Neutrophil (primary cell): Measurements from ENCODE around the gene TMC7.
"Not testable (repeated sequence)": the region's sequence is repeated elsewhere in the genome, so short reads cannot be mapped to it uniquely, and the experiment has no call there.

ENCODE experiments used
- H3K27ac ChIP-seq: fragments of 200-600 bp; sonication (generic); 2 replicates; pipeline ENCODE4 v1.5.1; 2016; ENCODE audit warnings: mild to moderate bottlenecking, moderate library complexity
- H3K27me3 ChIP-seq: fragments of 200-600 bp; sonication (generic); 2 replicates; pipeline ENCODE4 v1.6.0; 2016; ENCODE audit warnings: mild to moderate bottlenecking
- H3K36me3 ChIP-seq: fragments of 200-600 bp; sonication (generic); 2 replicates; pipeline ENCODE4 v1.5.1; 2017
- H3K4me1 ChIP-seq, 2 experiments: fragments of 200-600 bp in 1 of 2; sonication (generic) in 1 of 2; 1 replicate in 1 of 2; 2 replicates in 1 of 2; pipeline versions ENCODE4 v1.5.1 to v1.6.1; 2013 to 2016; ENCODE audit warnings: low read depth in 1 of 2, low read length in 1 of 2, mild to moderate bottlenecking in 1 of 2, moderate library complexity in 1 of 2; ENCODE audit not compliant: control insufficient read depth in 1 of 2, insufficient read depth in 1 of 2
- H3K4me3 ChIP-seq, 2 experiments: fragments of 200-600 bp in 1 of 2; sonication (generic) in 1 of 2; 1 replicate in 1 of 2; 2 replicates in 1 of 2; pipeline ENCODE4 v1.5.1; 2013 to 2016; ENCODE audit warnings: low read depth in 1 of 2, low read length in 1 of 2, mild to moderate bottlenecking in 1 of 2, moderate library complexity in 1 of 2
- H3K9me3 ChIP-seq: fragments of 200-600 bp; sonication (generic); 2 replicates; pipeline ENCODE4 v1.5.1; 2016
- CTCF ChIP-seq: fragments of 200-600 bp; sonication (generic); IDR thresholded peaks from 2 replicates; pipeline ENCODE4 v1.5.1; 2016; ENCODE audit warnings: antibody characterized with exemption

The TMC7 gene

GRCh38 chr16:18984435-18985005 lies 786 bp downstream of the TMC7 start:
- H3K27ac ChIP-seq: no peak overlapping the region
- TF ChIP-seq CTCF: no peak
- H3K9me3 ChIP-seq: no peaks in the 10 kb centered on the region
- H3K4me1 ChIP-seq: no peaks in the 10 kb centered on the region
- H3K36me3 ChIP-seq: no peaks in the 10 kb centered on the region
- H3K4me3 ChIP-seq: no peak overlapping the region
- H3K27me3 ChIP-seq: peaks cover 50% of the 10 kb centered on the region

- peaks cover 44% of the 10 kb centered on the region for H3K27me3 ChIP-seq
- H3K36me3 ChIP-seq, H3K4me3 ChIP-seq, H3K27ac ChIP-seq, H3K4me1 ChIP-seq, H3K9me3 ChIP-seq: not testable (repeated sequence)
Measured at GRCh38 chr16:18985256-18985655, 1.5 kb downstream of the TMC7 start.

DNA sequence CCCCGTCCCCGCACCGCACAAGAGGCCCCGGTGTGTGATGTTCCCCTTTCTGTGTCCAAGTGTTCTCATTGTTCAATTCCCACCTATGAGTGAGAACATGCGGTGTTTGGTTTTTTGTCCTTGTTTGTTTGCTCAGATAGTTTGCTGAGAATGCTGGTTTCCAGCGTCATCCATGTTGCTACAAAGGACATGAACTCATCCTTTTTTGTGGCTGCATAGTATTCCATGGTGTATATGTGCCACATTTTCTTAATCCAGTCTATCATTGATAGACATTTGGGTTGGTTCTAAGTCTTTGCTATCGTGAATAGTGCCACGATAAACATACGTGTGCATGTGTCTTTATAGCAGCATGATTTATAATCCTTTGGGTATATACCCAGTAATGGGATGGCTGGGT lies 8.0 kb downstream of the TMC7 start:
- H3K27ac ChIP-seq, H3K36me3 ChIP-seq, H3K4me3 ChIP-seq, H3K27me3 ChIP-seq, H3K9me3 ChIP-seq, H3K4me1 ChIP-seq: not testable (repeated sequence)

GRCh38 chr16:18993531-18993930 lies 9.8 kb downstream of the TMC7 start:
- H3K4me3 ChIP-seq, H3K27me3 ChIP-seq, H3K4me1 ChIP-seq, H3K9me3 ChIP-seq, H3K27ac ChIP-seq, H3K36me3 ChIP-seq: not testable (repeated sequence)

- not testable (repeated sequence) for H3K9me3 ChIP-seq, H3K27ac ChIP-seq, H3K27me3 ChIP-seq, H3K36me3 ChIP-seq, H3K4me3 ChIP-seq, H3K4me1 ChIP-seq
Measured at GRCh38 chr16:18994181-18994580, 10.4 kb downstream of the TMC7 start.

DNA sequence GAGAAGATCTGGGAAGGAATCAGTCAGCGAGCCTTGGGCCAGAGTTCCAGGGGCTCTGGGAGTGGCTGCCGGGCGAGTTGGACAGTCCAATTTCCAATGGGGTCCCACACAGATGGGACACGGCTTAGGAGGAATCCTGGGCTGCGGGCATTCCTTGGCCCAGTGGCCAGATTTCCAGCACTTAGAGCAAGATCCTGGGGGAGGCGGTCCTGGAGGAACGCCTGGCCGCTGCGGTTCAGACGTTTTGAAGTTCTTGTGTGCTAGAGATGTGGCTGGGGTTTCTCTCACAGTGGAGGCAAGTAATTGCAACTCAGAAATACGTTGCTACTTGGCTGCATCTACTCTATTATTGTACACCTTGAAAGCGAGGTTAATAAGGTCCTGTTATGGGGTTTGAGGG lies 11.7 kb downstream of the TMC7 start:
- H3K27me3 ChIP-seq, H3K9me3 ChIP-seq, H3K27ac ChIP-seq, H3K4me1 ChIP-seq, H3K36me3 ChIP-seq, H3K4me3 ChIP-seq: not testable (repeated sequence)

GRCh38 chr16:18996536-18996935 lies 12.8 kb downstream of the TMC7 start:
- not testable (repeated sequence) for H3K4me3 ChIP-seq, H3K9me3 ChIP-seq, H3K27ac ChIP-seq, H3K36me3 ChIP-seq, H3K27me3 ChIP-seq, H3K4me1 ChIP-seq

GRCh38 chr16:18997001-18997400 lies 13.3 kb downstream of the TMC7 start:
- H3K27me3 ChIP-seq, H3K9me3 ChIP-seq, H3K36me3 ChIP-seq, H3K4me3 ChIP-seq, H3K4me1 ChIP-seq, H3K27ac ChIP-seq: not testable (repeated sequence)

DNA sequence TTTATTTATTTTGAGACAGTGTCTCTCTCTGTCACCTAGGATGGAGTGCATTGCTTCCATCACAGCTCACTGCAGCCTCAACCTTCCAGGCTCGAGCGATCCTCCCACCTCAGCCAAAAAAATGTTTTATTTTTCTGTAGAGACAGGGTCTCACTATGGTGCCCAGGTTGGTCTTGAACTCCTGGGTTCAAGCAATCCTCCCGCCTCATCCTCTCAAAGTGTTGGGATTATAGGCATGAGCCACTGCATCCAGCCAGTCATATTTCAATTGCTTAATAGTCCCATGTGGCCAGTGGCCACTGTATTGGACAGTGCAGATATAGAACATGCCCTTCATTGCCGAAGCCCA lies 15.3 kb downstream of the TMC7 start:
- H3K4me3 ChIP-seq: no peak overlapping the region
- H3K36me3 ChIP-seq: no peaks in the 10 kb centered on the region
- no peaks in the 10 kb centered on the region for H3K4me1 ChIP-seq
- H3K9me3 ChIP-seq: no peaks in the 10 kb centered on the region
- no peak for TF ChIP-seq CTCF
- H3K27ac ChIP-seq: no peak overlapping the region
- H3K27me3 ChIP-seq: no peaks in the 10 kb centered on the region
